GM12864 (cell line): ENCODE measurements around the gene GPR173.

ENCODE experiments used
- DNase-seq: peaks from one replicate; pipeline ENCODE4 v3.0.0-alpha.2; 2011; ENCODE audit warnings: low read depth
- H3K4me3 ChIP-seq: 2 replicates; pipeline ENCODE4 v1.5.1; 2011; ENCODE audit warnings: mild to moderate bottlenecking, low read depth, low read length, control low read depth
- TF ChIP-seq, protein P1 (sequence below): IDR thresholded peaks from 2 replicates; pipeline ENCODE4 v1.5.1; 2011; ENCODE audit warnings: low read depth, mild to moderate bottlenecking, moderate library complexity, low read length, control low read depth, inconsistent platforms; ENCODE audit errors: missing control alignments

Gene GPR173

DNA sequence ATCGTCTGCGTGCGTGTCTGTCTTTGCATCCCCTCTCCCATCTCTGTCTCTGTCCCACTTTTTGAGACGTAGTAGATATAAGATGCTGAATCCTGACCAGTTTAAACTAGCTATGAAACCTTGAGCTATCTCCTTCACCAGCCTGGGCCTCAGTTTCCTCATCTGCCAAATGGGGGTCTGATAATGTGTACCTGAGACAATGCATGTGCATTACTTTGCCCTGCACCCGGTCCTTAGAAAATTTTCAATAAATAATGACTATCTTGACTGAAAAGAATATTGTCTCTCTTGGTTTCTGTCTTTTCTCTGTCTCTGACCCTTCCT lies 46.0 kb downstream of the GPR173 start:
- no peak for DNase-seq
- TF ChIP-seq, protein P1, sequence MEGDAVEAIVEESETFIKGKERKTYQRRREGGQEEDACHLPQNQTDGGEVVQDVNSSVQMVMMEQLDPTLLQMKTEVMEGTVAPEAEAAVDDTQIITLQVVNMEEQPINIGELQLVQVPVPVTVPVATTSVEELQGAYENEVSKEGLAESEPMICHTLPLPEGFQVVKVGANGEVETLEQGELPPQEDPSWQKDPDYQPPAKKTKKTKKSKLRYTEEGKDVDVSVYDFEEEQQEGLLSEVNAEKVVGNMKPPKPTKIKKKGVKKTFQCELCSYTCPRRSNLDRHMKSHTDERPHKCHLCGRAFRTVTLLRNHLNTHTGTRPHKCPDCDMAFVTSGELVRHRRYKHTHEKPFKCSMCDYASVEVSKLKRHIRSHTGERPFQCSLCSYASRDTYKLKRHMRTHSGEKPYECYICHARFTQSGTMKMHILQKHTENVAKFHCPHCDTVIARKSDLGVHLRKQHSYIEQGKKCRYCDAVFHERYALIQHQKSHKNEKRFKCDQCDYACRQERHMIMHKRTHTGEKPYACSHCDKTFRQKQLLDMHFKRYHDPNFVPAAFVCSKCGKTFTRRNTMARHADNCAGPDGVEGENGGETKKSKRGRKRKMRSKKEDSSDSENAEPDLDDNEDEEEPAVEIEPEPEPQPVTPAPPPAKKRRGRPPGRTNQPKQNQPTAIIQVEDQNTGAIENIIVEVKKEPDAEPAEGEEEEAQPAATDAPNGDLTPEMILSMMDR: no peak

DNA sequence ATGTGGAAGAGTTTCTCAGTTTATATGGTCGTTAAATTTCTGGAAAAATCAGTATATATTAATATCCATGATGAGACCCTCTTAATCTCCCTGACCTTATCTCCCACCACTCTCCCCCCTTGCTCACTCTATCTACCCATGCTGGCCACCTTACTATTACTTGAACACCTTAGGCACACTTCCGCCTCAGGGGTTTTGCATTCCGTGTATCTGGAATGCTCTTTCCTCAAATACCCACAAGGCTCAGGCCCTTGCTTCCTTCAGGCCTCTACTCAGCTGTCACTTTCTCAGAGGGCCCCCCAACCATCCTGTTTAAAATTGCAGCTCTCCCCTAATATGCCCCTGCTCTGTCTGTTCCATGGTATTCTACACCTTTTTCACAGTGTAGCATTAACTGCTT lies 47.2 kb downstream of the GPR173 start:
- H3K4me3 ChIP-seq: no peak overlapping the region
- no peak for DNase-seq
- TF ChIP-seq, protein P1: no peak

More for the DNA sequence above, 46.0 kb downstream of the GPR173 start:
- H3K4me3 ChIP-seq: peak overlapping the region; percentile 66

DNA sequence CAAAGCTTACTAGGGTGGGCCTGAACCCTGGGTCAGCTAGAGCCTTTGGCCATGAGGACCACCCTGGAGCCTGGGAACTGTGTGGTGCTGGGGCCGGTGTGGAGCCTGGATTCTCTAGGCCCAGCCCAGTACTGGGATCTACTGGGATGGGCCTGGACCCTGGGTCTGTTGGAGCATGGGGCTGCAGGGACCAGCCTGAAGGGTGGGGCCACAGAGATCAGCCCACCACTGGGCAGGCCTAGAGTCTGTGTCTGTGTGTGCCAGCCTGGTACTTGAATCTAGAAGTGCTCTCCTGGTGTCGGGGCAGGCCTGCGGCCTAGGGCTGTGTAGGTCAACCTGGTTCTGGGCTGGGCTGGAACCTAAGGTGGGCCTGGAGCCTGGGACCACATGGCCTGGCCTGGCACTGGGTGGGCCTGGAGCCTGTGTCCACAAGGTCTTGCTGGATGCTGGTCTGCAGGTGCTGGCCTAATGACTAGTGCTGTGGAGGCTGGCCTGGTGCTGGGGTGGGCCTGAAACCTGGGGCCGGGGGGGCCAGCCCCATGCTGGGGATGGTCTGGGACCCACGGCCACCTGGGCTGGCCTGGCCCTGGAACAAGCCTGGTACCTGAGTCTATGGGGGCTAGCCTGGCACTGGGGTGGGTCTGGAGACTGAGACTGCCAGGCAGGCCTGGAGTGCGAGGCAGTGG lies 66.4 kb downstream of the GPR173 start:
- no peak overlapping the region for H3K4me3 ChIP-seq
- DNase-seq: no peak
- TF ChIP-seq, protein P1: no peak

DNA sequence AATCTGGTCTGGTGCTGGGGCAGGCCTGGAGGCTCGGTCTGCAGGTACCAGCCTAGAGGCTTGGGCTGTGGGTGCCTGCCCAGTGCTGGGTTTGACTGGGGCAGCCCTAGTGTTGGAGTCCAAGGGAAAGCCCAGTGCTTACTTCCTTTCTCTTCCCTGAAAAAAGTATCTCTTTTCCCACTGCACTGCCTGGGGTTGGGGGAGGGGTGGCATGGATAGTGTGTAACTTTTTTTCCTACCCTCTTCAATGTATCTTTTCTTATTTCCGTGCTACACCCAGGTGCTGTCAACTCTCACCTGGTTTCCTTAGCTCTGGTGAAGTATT lies 66.9 kb downstream of the GPR173 start:
- no peak for DNase-seq
- H3K4me3 ChIP-seq: no peak overlapping the region
- TF ChIP-seq, protein P1: no peak

DNA sequence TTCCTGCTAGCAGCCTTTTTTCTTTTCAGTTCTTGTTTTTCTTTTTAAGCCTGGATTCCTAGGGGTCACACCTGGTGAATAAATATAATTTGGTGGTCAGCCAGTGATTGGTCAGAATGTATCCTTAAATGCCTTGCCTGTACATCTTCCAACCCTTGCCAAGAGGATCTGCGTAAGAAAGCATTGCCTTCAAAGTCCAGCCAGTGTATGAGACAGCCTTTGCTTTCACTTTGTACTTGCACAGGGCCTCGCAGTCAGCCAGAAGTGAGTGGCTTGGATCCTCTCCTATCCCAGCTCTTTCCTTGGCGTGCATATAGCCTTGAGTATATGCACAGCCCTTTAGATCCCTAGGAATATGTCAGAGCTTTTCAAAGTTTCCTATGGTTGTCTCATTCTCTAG lies 67.5 kb downstream of the GPR173 start:
- TF ChIP-seq, protein P1: no peak
- H3K4me3 ChIP-seq: no peak overlapping the region
- DNase-seq: no peak

DNA sequence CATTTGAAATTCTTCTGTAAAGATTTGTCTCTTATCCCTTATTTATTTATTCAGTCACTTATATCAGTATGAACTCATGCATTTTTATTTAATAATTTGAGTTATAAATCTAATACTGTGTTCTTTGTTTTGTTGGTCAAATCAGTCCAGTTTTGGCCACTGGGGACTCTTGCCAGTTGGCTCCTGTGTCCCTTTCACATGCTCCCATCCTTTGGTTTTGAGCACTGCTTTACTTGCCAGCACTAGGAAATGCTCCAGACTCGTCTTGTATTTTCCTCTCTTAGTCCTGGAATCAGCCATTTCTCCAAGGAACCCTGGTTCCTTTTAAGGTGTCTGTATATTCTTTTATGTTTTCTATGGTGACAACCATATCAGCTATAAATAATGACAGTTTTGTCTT lies 73.4 kb downstream of the GPR173 start:
- H3K4me3 ChIP-seq: no peak overlapping the region
- no peak for DNase-seq
- TF ChIP-seq, protein P1: no peak

DNA sequence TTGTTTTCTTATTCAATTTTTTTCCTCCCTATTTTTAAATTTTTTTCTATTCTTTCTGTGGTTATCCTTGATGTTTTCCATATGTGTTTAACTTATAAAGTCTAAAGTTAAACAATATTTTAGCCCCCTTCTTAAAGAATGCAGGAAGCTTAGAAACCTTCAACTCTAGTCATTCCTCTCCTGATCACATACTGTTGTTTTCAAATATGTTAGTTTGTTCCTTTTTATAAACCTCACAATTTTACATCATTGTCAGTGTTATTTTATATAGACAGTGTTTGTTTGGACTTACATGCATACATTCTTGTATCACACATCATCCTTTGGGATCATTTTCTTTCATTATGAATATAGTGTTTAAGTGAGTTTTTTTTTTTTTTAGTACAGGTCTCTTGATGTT lies 76.9 kb downstream of the GPR173 start:
- TF ChIP-seq, protein P1: no peak
- H3K4me3 ChIP-seq: no peak overlapping the region
- DNase-seq: no peak
